ENCODE data around the gene CRYBB1.

DNA sequence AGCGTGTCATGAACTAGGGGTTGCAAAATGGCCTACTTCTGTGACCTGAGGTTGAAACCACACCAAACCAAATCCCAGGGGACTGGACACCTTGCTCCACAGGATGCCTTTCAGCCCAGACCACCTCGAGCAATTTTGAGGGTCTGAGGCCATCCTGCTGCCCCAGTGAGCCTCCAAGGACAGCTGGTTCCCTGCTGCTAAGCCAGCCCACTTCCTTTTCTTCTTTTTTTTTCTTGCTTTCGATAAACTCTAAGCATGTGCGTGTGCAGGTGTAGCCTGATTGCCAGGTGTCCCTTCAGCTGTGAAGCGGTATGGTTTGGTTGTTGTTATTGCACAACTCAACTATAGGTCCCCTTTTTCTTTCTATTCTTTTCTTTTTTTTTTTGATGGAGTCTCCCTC lies 2.7 kb downstream of the CRYBB1 start:
- TF ChIP-seq, protein P1, sequence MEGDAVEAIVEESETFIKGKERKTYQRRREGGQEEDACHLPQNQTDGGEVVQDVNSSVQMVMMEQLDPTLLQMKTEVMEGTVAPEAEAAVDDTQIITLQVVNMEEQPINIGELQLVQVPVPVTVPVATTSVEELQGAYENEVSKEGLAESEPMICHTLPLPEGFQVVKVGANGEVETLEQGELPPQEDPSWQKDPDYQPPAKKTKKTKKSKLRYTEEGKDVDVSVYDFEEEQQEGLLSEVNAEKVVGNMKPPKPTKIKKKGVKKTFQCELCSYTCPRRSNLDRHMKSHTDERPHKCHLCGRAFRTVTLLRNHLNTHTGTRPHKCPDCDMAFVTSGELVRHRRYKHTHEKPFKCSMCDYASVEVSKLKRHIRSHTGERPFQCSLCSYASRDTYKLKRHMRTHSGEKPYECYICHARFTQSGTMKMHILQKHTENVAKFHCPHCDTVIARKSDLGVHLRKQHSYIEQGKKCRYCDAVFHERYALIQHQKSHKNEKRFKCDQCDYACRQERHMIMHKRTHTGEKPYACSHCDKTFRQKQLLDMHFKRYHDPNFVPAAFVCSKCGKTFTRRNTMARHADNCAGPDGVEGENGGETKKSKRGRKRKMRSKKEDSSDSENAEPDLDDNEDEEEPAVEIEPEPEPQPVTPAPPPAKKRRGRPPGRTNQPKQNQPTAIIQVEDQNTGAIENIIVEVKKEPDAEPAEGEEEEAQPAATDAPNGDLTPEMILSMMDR (IDR thresholded peaks at IDR 0.05) = no peak
- TF ChIP-seq POLR2A (IDR thresholded peaks at IDR 0.05) = no peak
